ENCODE data around the gene PARVG.

Gene PARVG

GRCh38 chr22:44159221-44159620 is 21.5 kb upstream of the PARVG start:
- DNase-seq (ENCODE audit: low read depth, low spot score): no peak
- H3K4me3 ChIP-seq (ENCODE audit: low read depth, low read length): no peak overlapping the region
- in situ Hi-C loops (cut with HindIII; ENCODE audit: low sequenced_read_pairs): no loop called here
- TF ChIP-seq CTCF (IDR thresholded peaks at IDR 0.05; ENCODE audit: low read depth, low read length): no peak

- no peak for TF ChIP-seq CTCF (IDR thresholded peaks at IDR 0.05; ENCODE audit: low read depth, low read length)
- no peak for DNase-seq (ENCODE audit: low read depth, low spot score)
- in situ Hi-C loops (cut with HindIII; ENCODE audit: low sequenced_read_pairs): no loop called here
These were observed 20.9 kb upstream of the PARVG start for GRCh38 chr22:44159811-44160210.

GRCh38 chr22:44160421-44160820 is 20.3 kb upstream of the PARVG start:
- in situ Hi-C loops (cut with HindIII; ENCODE audit: low sequenced_read_pairs): no loop called here
- no peak for TF ChIP-seq CTCF (IDR thresholded peaks at IDR 0.05; ENCODE audit: low read depth, low read length)
- H3K4me3 ChIP-seq (ENCODE audit: low read depth, low read length): no peak overlapping the region
- DNase-seq (ENCODE audit: low read depth, low spot score): no peak

More at GRCh38 chr22:44159811-44160210, 20.9 kb upstream of the PARVG start:
- H3K4me3 ChIP-seq (ENCODE audit: low read depth, low read length): no peak overlapping the region

GRCh38 chr22:44161673-44162072 is 19.1 kb upstream of the PARVG start:
- TF ChIP-seq CTCF (IDR thresholded peaks at IDR 0.05; ENCODE audit: low read depth, low read length): no peak
- DNase-seq (ENCODE audit: low read depth, low spot score): no peak
- in situ Hi-C loops (cut with HindIII; ENCODE audit: low sequenced_read_pairs): no loop called here
- no peak overlapping the region for H3K4me3 ChIP-seq (ENCODE audit: low read depth, low read length)

- DNase-seq (ENCODE audit: low read depth, low spot score): no peak
- H3K4me3 ChIP-seq (ENCODE audit: low read depth, low read length): no peak overlapping the region
- in situ Hi-C loops (cut with HindIII; ENCODE audit: low sequenced_read_pairs): no loop called here
- no peak for TF ChIP-seq CTCF (IDR thresholded peaks at IDR 0.05; ENCODE audit: low read depth, low read length)
These were observed 17.8 kb upstream of the PARVG start for GRCh38 chr22:44162960-44163359.

GRCh38 chr22:44163536-44163935 is 17.2 kb upstream of the PARVG start:
- in situ Hi-C loops (cut with HindIII; ENCODE audit: low sequenced_read_pairs): no loop called here
- DNase-seq (ENCODE audit: low read depth, low spot score): no peak
- TF ChIP-seq CTCF (IDR thresholded peaks at IDR 0.05; ENCODE audit: low read depth, low read length): no peak
- H3K4me3 ChIP-seq (ENCODE audit: low read depth, low read length): no peak overlapping the region

- no peak for TF ChIP-seq CTCF (IDR thresholded peaks at IDR 0.05; ENCODE audit: low read depth, low read length)
- H3K4me3 ChIP-seq (ENCODE audit: low read depth, low read length): no peak overlapping the region
- DNase-seq (ENCODE audit: low read depth, low spot score): no peak
- in situ Hi-C loops (cut with HindIII; ENCODE audit: low sequenced_read_pairs): no loop called here
These were observed 16.7 kb upstream of the PARVG start for GRCh38 chr22:44164031-44164430.
